Measurements from ENCODE around the gene CDK6. TPM values are rescaled to one million over a fixed set of nuclear protein-coding genes. Genes with fewer than 3 reads are reported as not detected.

CDK6 gene
- total and polyA plus RNA-seq, 10 of the 15 experiments (the other 5 are each of a cell fraction or from before 2014, with no cell fraction given): 8.0 to 118 (median 45.8) TPM

- no peak overlapping the region for H3K27ac ChIP-seq (ENCODE audit: control insufficient read depth, insufficient read depth)
- no peak overlapping the region for H3K4me2 ChIP-seq (ENCODE audit: control insufficient read depth, insufficient read depth)
- H2AFZ ChIP-seq (ENCODE audit: control insufficient read depth, low read depth, low read length): no peak overlapping the region
- DNase-seq (ENCODE audit: low read depth, low spot score) (no peak), ATAC-seq (no peak), FAIRE-seq (no peak)
- intact Hi-C loops (cut with micrococcal nuclease; ENCODE audit: unreplicated experiment) (no loop called here), in situ Hi-C loops (cut with MboI) (no loop called here)
- no peaks in the 10 kb centered on the region for H3K27me3 ChIP-seq (replicated peaks in 1 of 2; ENCODE audit: control insufficient read depth in 2 of 2, insufficient read depth in 2 of 2, low read length in 1 of 2)
- H3K79me2 ChIP-seq (ENCODE audit: control insufficient read depth, insufficient read depth, low read length): no peaks in the 10 kb centered on the region
- RAD21 ChIA-PET (ENCODE audit: unreplicated experiment): no interaction called here
- CTCF ChIA-PET: no interaction called here
- H3K9ac ChIP-seq (ENCODE audit: control insufficient read depth, insufficient read depth, low read length): no peak overlapping the region
- BruUV-seq (replicated peaks): no TSS peak
- H3K36me3 ChIP-seq (ENCODE audit: control insufficient read depth in 2 of 2, insufficient read depth in 2 of 2, low read length in 1 of 2): peaks cover 2 to 3% of the 10 kb centered on the region in 2 experiments; a peak in 2 of 4 replicates
- H3K9me3 ChIP-seq (replicated peaks; ENCODE audit: control insufficient read depth, insufficient read depth, low read length): no peaks in the 10 kb centered on the region
- no peak for TF ChIP-seq MYB (IDR thresholded peaks at IDR 0.05; ENCODE audit: borderline replicate concordance, low read depth, low read length)
- no peak for TF ChIP-seq RAD51 (IDR thresholded peaks at IDR 0.05)
- TF ChIP-seq GATAD2B (conservative IDR thresholded peaks at IDR 0.05; ENCODE audit: low read depth): no peak
- TF ChIP-seq SMAD5 (IDR thresholded peaks at IDR 0.05; ENCODE audit: low read depth): no peak
- no peak for TF ChIP-seq CHD4 (IDR thresholded peaks at IDR 0.05)
- TF ChIP-seq PRDM15 (CRISPR knock-in tag; IDR thresholded peaks at IDR 0.05): no peak
- no peak for TF ChIP-seq BCL11A (IDR thresholded peaks at IDR 0.05; ENCODE audit: low read depth, low read length)
- no peak for TF ChIP-seq YBX1 (IDR thresholded peaks at IDR 0.05)
- no peak for TF ChIP-seq TAF1 (IDR thresholded peaks at IDR 0.05; ENCODE audit: borderline replicate concordance, low read depth, low read length)
- no peak for TF ChIP-seq ZNF24 (IDR thresholded peaks at IDR 0.05)
- no peak for TF ChIP-seq STAT3 (IDR thresholded peaks at IDR 0.05; ENCODE audit: low read depth, low read length)
- no peak for TF ChIP-seq USF2 (IDR thresholded peaks at IDR 0.05; ENCODE audit: borderline replicate concordance, low read depth, low read length)
- TF ChIP-seq ZNF592 (IDR thresholded peaks at IDR 0.05): no peak
- H4K20me1 ChIP-seq (ENCODE audit: control insufficient read depth, insufficient read depth): no peaks in the 10 kb centered on the region
- POLR2A ChIA-PET: no interaction called here
- WGBS (ENCODE audit: insufficient coverage, insufficient replicate concordance, low lambda C conversion rate, missing lambda C conversion rate): 82% methylated on average over 6 of the region's 6 CpGs
- peaks cover 15% of the 10 kb centered on the region for H3K4me1 ChIP-seq (ENCODE audit: control insufficient read depth, insufficient read depth, low read length)
- no peak overlapping the region for H3K4me3 ChIP-seq
- SMC1A ChIA-PET (ENCODE audit: uncharacterized antibody, unreplicated experiment): no interaction called here
Measured at GRCh38 chr7:92671505-92672169, 164.7 kb downstream of the CDK6 start.

Measured in GM12878 (cell line).